Ovary (tissue), 9 donors: ENCODE results near the gene ACE2. TPM values are rescaled to one million over a fixed set of nuclear protein-coding genes. Genes with fewer than 3 reads are reported as not detected.

Experiments
- DNase-seq, 5 donors: peaks; one replicate each; pipeline ENCODE4 v3.0.0-alpha.2; 2019 to 2020
- H3K27ac ChIP-seq, 2 donors: fragments of 200-600 bp; one replicate each; pipeline versions ENCODE4 v1.5.1 to v1.8.0; 2019 to 2022
- H3K27me3 ChIP-seq: fragments of 200-600 bp; one replicate; pipeline ENCODE4 v1.8.0; 2022
- H3K36me3 ChIP-seq: fragments of 200-600 bp; sonication (generic); one replicate; pipeline ENCODE4 v1.5.1; 2019
- H3K4me1 ChIP-seq: one replicate; pipeline ENCODE4 v1.8.1; 2013; ENCODE audit warnings: mild to moderate bottlenecking, moderate library complexity; ENCODE audit not compliant: insufficient read depth
- H3K4me3 ChIP-seq: fragments of 200-600 bp; sonication (generic); one replicate; pipeline ENCODE4 v1.5.1; 2017
- H3K9me3 ChIP-seq, 2 donors: fragments of 200-600 bp in 1 of 2; sonication (generic) in 1 of 2; one replicate each; pipeline versions ENCODE4 v1.5.1 to v1.8.1; 2013 to 2019; ENCODE audit warnings: mild to moderate bottlenecking in 1 of 2, moderate library complexity in 1 of 2
- CTCF ChIP-seq, 3 donors: fragments of 450-650 bp in 2 of 3; fragments of 200-600 bp in 1 of 3; IDR thresholded peaks; one replicate each; pipeline versions ENCODE4 v1.5.1 to v1.8.0; 2016 to 2022; ENCODE audit warnings: antibody characterized with exemption in 3 of 3, mild to moderate bottlenecking in 1 of 3
- EP300 ChIP-seq: sonication (generic); formaldehyde crosslinking; IDR thresholded peaks from one replicate; pipeline ENCODE4 v1.6.1; 2017; ENCODE audit warnings: antibody characterized with exemption
- POLR2A ChIP-seq: fragments of 450-650 bp; IDR thresholded peaks from one replicate; pipeline ENCODE4 v1.6.1; 2017; ENCODE audit warnings: antibody characterized with exemption, mild to moderate bottlenecking, moderate library complexity
- WGBS, 3 donors: extraction: QIAGEN DNeasy Blood & Tissue Kit in 1 of 3; methylation state at CpG; one replicate each; pipeline versions ENCODE4 v1.1.5 to v1.1.7; 2013 to 2017; 5-methylcytosine and 5-hydroxymethylcytosine counted together
- intact Hi-C, 4 donors: fragments of 100-400 bp; cut with DNase I; formaldehyde crosslinking; loops; one replicate each; pipeline versions ENCODE4 v1.11.0 to v1.15.1; 2022 to 2023
- polyA plus RNA-seq, 2 donors: library from polyadenylated mRNA; stranded (reverse); fragments of 200-250 nt in 1 of 2; fragments of 350-450 nt in 1 of 2; fragmentation: Illumina TruSeq in 1 of 2; extraction: RNeasy Lipid Tissue Mini Kit (QIAGEN cat#74804) in 1 of 2; gene quantifications; one replicate each; pipeline ENCODE4 v1.2.3, GENCODE V29; 2013 to 2014
- total RNA-seq, 7 donors: library from RNA; depleted of rRNA in 2 of 7; stranded (reverse); fragments of >200 nt in 2 of 7; fragmentation: NEBNext Ultra II Directional in 3 of 7; extraction: Animal tissue kit (Norgen Biotek cat#: 25700) in 3 of 7; gene quantifications; one replicate each; pipeline versions ENCODE4 v1.1.0 to v1.2.4, GENCODE V29; 2016 to 2023
- donor health status: DM: no; HTN: no; CAD: no; lungs with moderate emphysema.
- donor health status: DM: no; HTN: no; CAD: no.
- donor health status: Bipolar disorder and iron deficiency.
- donor health status: DM: yes; HTN: yes; CAD: no.
- donor health status: DM: no; HTN: no; CAD: no.
- donor health status: DM: yes; HTN: yes; CAD: no.

The ACE2 gene
- total and polyA plus RNA-seq, 9 donors: 0.37 to 20.8 (median 2.3) TPM

GRCh38 chrX:15606136-15606535, 5.4 kb upstream of the ACE2 start:
- 14 to 15% (median 14%) methylated on average over 1 of the region's 1 CpG for WGBS, 3 donors
- Histone ChIP-seq H3K4me1 (no peaks in the 10 kb centered on the region), H3K4me3 (no peak overlapping the region), H3K36me3 (no peaks in the 10 kb centered on the region), H3K9me3 (no peaks in the 10 kb centered on the region), H3K27me3 (no peaks in the 10 kb centered on the region), H3K27ac (no peak overlapping the region)
- TF ChIP-seq EP300 (no peak), CTCF (IDR thresholded peaks at IDR 0.05) (no peak), POLR2A (no peak)
- no peak for DNase-seq
- intact Hi-C loops: loop anchor here in 1 of 4 donors (10.0 kb wide), 1 partner anchor 441 kb away; no protein-coding TSS in a partner anchor

GRCh38 chrX:15605226-15605625, 4.5 kb upstream of the ACE2 start:
- TF ChIP-seq EP300: no peak
- no peak for TF ChIP-seq CTCF (IDR thresholded peaks at IDR 0.05)

GRCh38 chrX:15602761-15603160, 2.0 kb upstream of the ACE2 start:
- H3K4me1 ChIP-seq: no peaks in the 10 kb centered on the region
- H3K36me3 ChIP-seq: no peaks in the 10 kb centered on the region
- 58 to 64% (median 64%) methylated on average over 5 of the region's 5 CpGs for WGBS, 3 donors
- no peaks in the 10 kb centered on the region for H3K9me3 ChIP-seq
- H3K27ac ChIP-seq: no peak overlapping the region
- H3K27me3 ChIP-seq: no peaks in the 10 kb centered on the region
- intact Hi-C loops: loop anchor here in 1 of 4 donors (10.0 kb wide), 1 partner anchor 438 kb away; no protein-coding TSS in a partner anchor
- no peak for DNase-seq
- H3K4me3 ChIP-seq: no peak overlapping the region
- TF ChIP-seq POLR2A (no peak), EP300 (no peak), CTCF (IDR thresholded peaks at IDR 0.05) (no peak)

More at GRCh38 chrX:15605226-15605625, 4.5 kb upstream of the ACE2 start:
- Histone ChIP-seq H3K4me3 (no peak overlapping the region), H3K36me3 (no peaks in the 10 kb centered on the region), H3K27ac (no peak overlapping the region), H3K27me3 (no peaks in the 10 kb centered on the region), H3K4me1 (no peaks in the 10 kb centered on the region), H3K9me3 (no peaks in the 10 kb centered on the region)
- no peak for DNase-seq
- intact Hi-C loops: loop anchor here in 1 of 4 donors (10.0 kb wide), 1 partner anchor 440 kb away; no protein-coding TSS in a partner anchor
- 52 to 68% (median 55%) methylated on average over 1 of the region's 1 CpG for WGBS, 3 donors

GRCh38 chrX:15601932-15602331, 1.2 kb upstream of the ACE2 start:
- Histone ChIP-seq H3K27me3 (no peaks in the 10 kb centered on the region), H3K36me3 (no peaks in the 10 kb centered on the region), H3K27ac (no peak overlapping the region), H3K4me3 (no peak overlapping the region), H3K4me1 (no peaks in the 10 kb centered on the region), H3K9me3 (no peaks in the 10 kb centered on the region)
- no peak for DNase-seq
- intact Hi-C loops: loop anchor here in 1 of 4 donors (10.0 kb wide), 1 partner anchor 437 kb away; no protein-coding TSS in a partner anchor
- TF ChIP-seq POLR2A (no peak), CTCF (IDR thresholded peaks at IDR 0.05) (no peak), EP300 (no peak)
- WGBS, 3 donors: 66 to 71% (median 68%) methylated on average over 3 of the region's 3 CpGs
